Activated naive CD4-positive, alpha-beta T cell treated with anti-CD3 and anti-CD28 coated beads, Interleukin-2, amount 10 ng/mL, durations not matched to agents 7 days and 5 days (primary cell): ENCODE measurements around the gene ARL6IP1.
"Not testable (repeated sequence)": the region's sequence is repeated elsewhere in the genome, so short reads cannot be mapped to it uniquely, and the experiment has no call there.

Experiments used
- CTCF ChIA-PET: fragments of 350-600 bp; sonication (Branson Sonifier 250); formaldehyde crosslinking; loops from one replicate; lab custom pipeline; 2021; ENCODE audit warnings: antibody characterized with exemption; lab: Charles Lee
- DNase-seq: peaks from one replicate; pipeline ENCODE4 v3.0.0-alpha.2; 2020
- H3K27ac Mint-ChIP-seq: one replicate; pipeline ENCODE4 v1.8.0; 2021; ENCODE audit warnings: mild to moderate bottlenecking, moderate library complexity, mixed read lengths
- H3K27me3 Mint-ChIP-seq: one replicate; pipeline ENCODE4 v1.8.0; 2021; ENCODE audit warnings: mild to moderate bottlenecking, mixed read lengths
- H3K36me3 Mint-ChIP-seq: one replicate; pipeline ENCODE4 v1.8.0; 2021; ENCODE audit warnings: mixed read lengths
- H3K4me1 Mint-ChIP-seq: one replicate; pipeline ENCODE4 v1.8.0; 2021; ENCODE audit warnings: mixed read lengths
- H3K4me3 Mint-ChIP-seq: one replicate; pipeline ENCODE4 v1.8.0; 2021; ENCODE audit warnings: mild to moderate bottlenecking, moderate library complexity, mixed read lengths
- H3K9me3 Mint-ChIP-seq: one replicate; pipeline ENCODE4 v1.8.0; 2021; ENCODE audit warnings: mixed read lengths

Gene ARL6IP1

DNA sequence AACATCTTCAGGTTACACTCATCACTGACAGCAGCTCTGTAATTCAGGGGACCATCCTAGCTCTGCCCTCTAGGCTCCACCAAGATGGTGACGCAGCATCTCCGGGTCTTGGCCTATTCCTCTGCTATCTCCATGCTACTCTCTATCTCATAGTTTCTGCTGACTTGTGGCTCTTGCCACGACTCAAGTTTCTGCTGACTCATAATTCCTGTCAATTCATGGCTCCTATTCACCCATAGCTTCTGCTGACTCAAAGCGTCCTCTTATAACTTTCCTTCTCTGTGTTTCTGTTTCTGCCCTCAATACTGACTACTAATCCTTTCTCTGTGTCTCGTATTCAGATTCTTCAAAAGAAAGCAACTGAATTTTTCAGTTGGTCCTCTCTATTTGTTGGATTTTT is 38.6 kb downstream of the ARL6IP1 start:
- CTCF ChIA-PET, H3K27me3 Mint-ChIP-seq, DNase-seq, H3K27ac Mint-ChIP-seq, H3K9me3 Mint-ChIP-seq, H3K4me3 Mint-ChIP-seq, H3K36me3 Mint-ChIP-seq: not testable (repeated sequence)
- peaks cover 29% of the 10 kb centered on the region for H3K4me1 Mint-ChIP-seq

DNA sequence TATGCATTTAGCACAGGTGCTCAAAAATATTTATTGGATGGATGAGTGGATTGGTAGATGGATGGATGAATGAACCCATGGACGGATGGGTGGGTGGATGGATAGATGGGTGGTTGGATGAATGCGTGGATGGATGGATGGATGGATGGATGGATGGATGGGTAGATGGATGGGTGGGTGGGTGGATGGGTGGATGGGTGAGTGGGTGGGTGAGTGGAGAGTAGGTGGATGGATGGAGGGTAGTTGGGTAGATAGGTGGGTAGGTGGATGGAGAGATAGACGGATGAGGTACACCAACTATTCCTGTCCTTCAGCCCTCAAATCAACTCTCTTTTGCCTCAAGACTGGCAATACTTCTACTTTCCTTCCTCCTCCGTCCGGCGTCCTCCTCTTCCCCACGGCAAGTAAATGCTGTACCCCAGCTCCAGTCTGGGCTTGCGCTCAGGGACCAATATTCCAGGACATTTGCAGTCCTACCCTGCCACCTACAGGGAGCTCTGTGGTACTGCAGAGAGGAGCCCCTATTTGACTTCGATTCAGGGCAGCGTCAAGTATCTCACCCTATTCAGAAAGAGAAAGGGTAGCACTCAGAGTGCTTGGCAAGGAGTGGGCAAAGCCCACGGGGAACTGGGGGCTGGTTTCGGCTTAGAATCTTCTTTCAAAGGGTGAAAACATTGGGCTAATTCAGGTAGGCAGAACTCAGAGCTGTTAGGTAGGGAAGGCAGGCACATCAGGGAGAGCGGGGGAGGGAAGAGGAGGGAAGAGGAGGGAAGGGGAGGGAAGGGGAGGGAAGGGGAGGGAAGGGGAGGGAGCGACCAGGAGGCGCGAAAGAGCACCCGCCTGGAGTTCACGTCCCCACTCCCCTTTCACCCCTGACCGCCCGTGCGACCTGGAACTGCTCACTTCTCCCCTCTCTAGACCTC is 41.5 kb downstream of the ARL6IP1 start:
- not testable (repeated sequence) for H3K4me3 Mint-ChIP-seq, H3K9me3 Mint-ChIP-seq, H3K36me3 Mint-ChIP-seq, H3K27ac Mint-ChIP-seq, H3K27me3 Mint-ChIP-seq
- peak; percentile 67 for DNase-seq
- CTCF ChIA-PET: interaction anchor here (0.9 kb wide), 1 partner anchor 838 kb away, joined by 3 read pairs; no protein-coding TSS in a partner anchor
- peaks cover 31% of the 10 kb centered on the region for H3K4me1 Mint-ChIP-seq

DNA sequence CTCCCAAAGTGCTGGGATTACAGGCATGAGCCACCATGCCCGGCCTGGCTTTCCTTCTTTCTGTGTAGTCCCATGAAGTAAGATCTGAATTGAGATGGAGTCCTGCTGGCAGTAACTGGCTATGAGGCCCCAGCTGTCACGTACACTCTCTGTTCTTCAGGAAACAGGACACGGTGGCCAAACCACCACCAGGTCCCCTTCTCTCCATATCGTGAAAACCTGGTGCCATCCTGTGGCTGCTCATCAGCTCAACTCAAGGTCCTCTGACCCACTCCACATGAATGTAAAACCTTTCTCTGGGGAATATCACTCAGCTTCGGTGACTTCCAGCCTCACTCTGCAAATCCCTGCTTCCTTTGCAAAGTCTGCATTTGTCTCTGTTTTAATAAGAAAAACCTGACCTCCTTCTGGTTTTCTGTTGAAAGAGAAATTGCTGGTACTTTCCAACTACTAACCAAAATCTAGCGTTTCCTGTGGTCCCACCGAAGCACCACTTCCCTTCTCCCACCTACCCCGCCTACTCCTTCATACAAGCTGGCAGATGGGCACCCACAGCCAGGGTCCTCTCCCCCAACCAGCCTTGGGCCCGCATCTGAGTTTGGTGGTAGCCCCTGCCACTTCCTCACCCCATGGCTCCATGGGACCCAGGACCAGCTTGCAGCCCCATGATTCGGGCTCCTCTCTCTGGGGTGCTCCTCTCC is 43.2 kb downstream of the ARL6IP1 start:
- not testable (repeated sequence) for H3K9me3 Mint-ChIP-seq, H3K4me3 Mint-ChIP-seq, H3K27me3 Mint-ChIP-seq, H3K36me3 Mint-ChIP-seq
- CTCF ChIA-PET: interaction anchor here (0.6 kb wide), 1 partner anchor 1196 kb away, joined by 3 read pairs; no protein-coding TSS in a partner anchor
- DNase-seq: peak; percentile 34
- Mint-ChIP-seq H3K4me1 (peaks cover 31% of the 10 kb centered on the region), H3K27ac (peak overlapping the region; percentile 49)

DNA sequence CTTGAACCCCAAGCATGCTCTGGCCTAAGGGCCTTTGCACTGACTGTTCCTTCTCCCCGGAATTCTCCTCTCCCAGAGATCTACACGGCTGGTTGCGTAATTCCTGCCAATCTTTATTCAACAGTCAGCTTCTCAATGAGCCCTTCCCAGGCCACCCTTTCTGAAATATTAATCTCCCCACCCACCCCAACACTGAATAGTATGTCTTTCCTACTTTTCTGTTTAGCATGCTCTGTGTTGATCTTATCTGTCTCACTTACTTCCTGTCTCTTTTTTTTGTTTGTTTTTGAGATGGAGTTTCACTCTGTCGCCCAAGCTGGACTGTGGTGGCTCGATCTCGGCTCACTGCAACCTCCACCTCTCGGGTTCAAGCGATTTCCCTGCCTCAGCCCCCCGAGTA is 44.7 kb downstream of the ARL6IP1 start:
- H3K4me1 Mint-ChIP-seq: peaks cover 31% of the 10 kb centered on the region
- DNase-seq: peak; percentile 28
- H3K4me3 Mint-ChIP-seq: peak overlapping the region; percentile 24
- H3K27me3 Mint-ChIP-seq, H3K36me3 Mint-ChIP-seq, H3K9me3 Mint-ChIP-seq, CTCF ChIA-PET: not testable (repeated sequence)
- peak overlapping the region; percentile 79 for H3K27ac Mint-ChIP-seq

DNA sequence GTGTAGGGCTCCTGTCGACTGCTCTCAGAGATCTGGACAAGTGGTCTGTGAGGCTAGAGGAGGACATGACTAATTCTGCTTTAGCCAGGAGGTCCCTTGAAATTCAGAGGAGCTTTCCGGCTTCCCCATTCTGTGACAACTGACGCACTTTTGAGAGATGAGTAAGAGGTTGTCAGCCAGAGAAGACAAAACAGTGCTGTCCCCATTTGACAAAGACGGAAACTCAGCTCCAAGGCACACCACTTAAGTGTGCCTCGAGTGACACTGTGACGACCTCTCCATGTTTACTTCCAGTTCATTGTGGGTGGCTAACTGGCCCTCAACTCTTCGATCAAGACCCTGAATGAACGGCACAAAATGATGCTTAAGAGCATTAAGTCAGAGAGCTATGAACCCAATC is 58.5 kb downstream of the ARL6IP1 start:
- H3K4me3 Mint-ChIP-seq, H3K36me3 Mint-ChIP-seq, H3K4me1 Mint-ChIP-seq, H3K27me3 Mint-ChIP-seq, CTCF ChIA-PET, H3K27ac Mint-ChIP-seq, DNase-seq, H3K9me3 Mint-ChIP-seq: not testable (repeated sequence)
